HepG2 (cell line): ENCODE measurements around the gene ACBD6. TPM values are rescaled to one million over a fixed set of nuclear protein-coding genes. Genes with fewer than 3 reads are reported as not detected.

Experiments used
- ATAC-seq: fragments of 200-7000 bp; cut with Tn5 transposase; 3 replicates; pipeline ENCODE4 v1.9.1; 2020; ENCODE audit warnings: mild to moderate bottlenecking, moderate library complexity
- BruUV-seq: library from RNA; stranded (reverse); fragments of 400-500 nt; replicated peaks from 2 replicates; lab custom pipeline; 2021; lab: Mats Ljungman, UMichigan
- CTCF ChIA-PET: fragments of 300-600 bp; formaldehyde crosslinking; extraction: SDS; loops from one replicate; lab custom pipeline; 2021; ENCODE audit warnings: low total read pairs, inconsistent platforms, low intra/inter-chr PET ratio; lab: Yijun Ruan, JAX
- POLR2A ChIA-PET: fragments of 350-600 bp; sonication (Branson Sonifier 250); formaldehyde crosslinking; loops from one replicate; lab custom pipeline; 2020; ENCODE audit warnings: antibody characterized with exemption, inconsistent platforms; lab: Yijun Ruan, JAX
- DNase-seq: peaks from one replicate; pipeline ENCODE4 v3.0.0-alpha.2; 2015; ENCODE audit warnings: low spot score
- FAIRE-seq: peaks from 3 replicates; lab custom pipeline; 2011; peaks lifted over from hg19 to GRCh38; lab: Jason Lieb, UNC
- H2AFZ ChIP-seq: one replicate; pipeline ENCODE4 v1.6.1; 2011; ENCODE audit warnings: low read length, inconsistent platforms
- H3K27ac ChIP-seq: fragments of 300-600 bp; 3 replicates; pipeline ENCODE4 v1.8.0; 2011; ENCODE audit warnings: mixed run types, mild to moderate bottlenecking, mixed read lengths, low read length, inconsistent platforms; ENCODE audit not compliant: insufficient read depth; ENCODE audit errors: extremely low read length
- H3K27me3 ChIP-seq, 2 experiments: fragments of 200-600 bp in 1 of 2; 2 replicates in 1 of 2; 3 replicates in 1 of 2; pipeline versions ENCODE4 v1.6.0 to v1.8.0; 2011; ENCODE audit warnings: low read length in 2 of 2, mild to moderate bottlenecking in 2 of 2, moderate library complexity in 2 of 2, inconsistent platforms in 1 of 2; ENCODE audit not compliant: insufficient read depth in 2 of 2, control insufficient read depth in 1 of 2
- H3K36me3 ChIP-seq, 2 experiments: fragments of 200-600 bp in 1 of 2; replicated peaks in 1 of 2; 2 replicates in 1 of 2; 3 replicates in 1 of 2; pipeline versions ENCODE4 v1.5.1 to v1.8.0; 2011; ENCODE audit warnings: low read length in 2 of 2, inconsistent platforms in 1 of 2; ENCODE audit not compliant: insufficient read depth in 2 of 2, control insufficient read depth in 1 of 2
- H3K4me1 ChIP-seq: 2 replicates; pipeline ENCODE4 v1.5.1; 2012; ENCODE audit warnings: low read length, inconsistent platforms; ENCODE audit not compliant: insufficient read depth
- H3K4me2 ChIP-seq: 2 replicates; pipeline ENCODE4 v1.6.0; 2011; ENCODE audit warnings: low read depth, low read length, inconsistent platforms
- H3K4me3 ChIP-seq, 3 experiments: fragments of 200-600 bp in 1 of 3; sonication (generic), shearing (Covaris generic) in 1 of 3; replicated peaks in 1 of 3; 2 replicates each; pipeline ENCODE4 v1.5.1; 2011 to 2016; ENCODE audit warnings: low read length in 3 of 3, inconsistent platforms in 2 of 3, low read depth in 2 of 3, mild to moderate bottlenecking in 2 of 3, control low read depth in 1 of 3, mixed read lengths in 1 of 3; ENCODE audit not compliant: insufficient read depth in 1 of 3
- H3K79me2 ChIP-seq: one replicate; pipeline ENCODE4 v1.6.1; 2011; ENCODE audit warnings: low read length, inconsistent platforms; ENCODE audit not compliant: insufficient read depth
- H3K9ac ChIP-seq: 2 replicates; pipeline ENCODE4 v1.6.0; 2011; ENCODE audit warnings: mild to moderate bottlenecking, low read depth, low read length, inconsistent platforms; ENCODE audit not compliant: insufficient read depth
- H3K9me3 ChIP-seq: 2 replicates; pipeline ENCODE4 v1.5.1; 2012; ENCODE audit warnings: mild to moderate bottlenecking, low read length
- H4K20me1 ChIP-seq: 2 replicates; pipeline ENCODE4 v1.6.0; 2011; ENCODE audit warnings: inconsistent platforms, mild to moderate bottlenecking, low read length, moderate library complexity; ENCODE audit not compliant: insufficient read depth
- BCL6 ChIP-seq: IDR thresholded peaks from 2 replicates; pipeline ENCODE4 v1.6.1; 2016; ENCODE audit warnings: missing genetic modification reagents, missing compliant biosample characterization
- DMAP1 ChIP-seq: IDR thresholded peaks from 2 replicates; pipeline ENCODE4 v1.6.1; 2016
- ERF ChIP-seq: IDR thresholded peaks from 2 replicates; pipeline ENCODE4 v1.6.1; 2018; ENCODE audit warnings: missing biosample characterization, missing genetic modification reagents
- FOXA1 ChIP-seq, 2 experiments: fragments of 450-650 bp in 1 of 2; sonication (generic) in 1 of 2; formaldehyde crosslinking in 1 of 2; IDR thresholded peaks; 2 replicates each; pipeline versions ENCODE4 v1.4.0 to v1.6.1; 2016 to 2020; ENCODE audit warnings: missing genetic modification reagents in 1 of 2
- FOXP4 ChIP-seq: sonication (generic); formaldehyde crosslinking; IDR thresholded peaks from 2 replicates; pipeline ENCODE4 v1.4.0; 2020; ENCODE audit warnings: missing genetic modification reagents
- HOXA3 ChIP-seq: sonication (generic); formaldehyde crosslinking; IDR thresholded peaks from 2 replicates; pipeline ENCODE4 v1.5.0; 2020; ENCODE audit warnings: missing genetic modification reagents
- HOXA5 ChIP-seq: sonication (generic); formaldehyde crosslinking; IDR thresholded peaks from 2 replicates; pipeline ENCODE4 v1.4.0; 2020; ENCODE audit warnings: missing genetic modification reagents
- POGZ ChIP-seq: sonication (generic); formaldehyde crosslinking; IDR thresholded peaks from 2 replicates; pipeline ENCODE4 v1.4.0; 2020; ENCODE audit warnings: mild to moderate bottlenecking, missing genetic modification reagents
- REPIN1 ChIP-seq: sonication (generic); formaldehyde crosslinking; IDR thresholded peaks from 2 replicates; pipeline ENCODE4 v1.8.0; 2022; ENCODE audit warnings: missing genetic modification reagents, low read depth, mild to moderate bottlenecking, borderline replicate concordance
- TAF15 ChIP-seq: fragments of 200-400 bp; formaldehyde crosslinking; IDR thresholded peaks from one replicate; pipeline ENCODE4 v1.6.1; 2018; ENCODE audit warnings: mild to moderate bottlenecking, low read depth, low read length; ENCODE audit not compliant: poor library complexity, severe bottlenecking
- TP53 ChIP-seq: sonication (generic); formaldehyde crosslinking; conservative IDR thresholded peaks from 2 replicates; pipeline ENCODE4 v1.4.0; 2020; ENCODE audit warnings: missing genetic modification reagents
- ZBTB10 ChIP-seq: sonication (generic); formaldehyde crosslinking; IDR thresholded peaks from 2 replicates; pipeline ENCODE4 v1.4.0; 2020; ENCODE audit warnings: missing genetic modification reagents, borderline replicate concordance
- ZGPAT ChIP-seq: IDR thresholded peaks from 2 replicates; pipeline ENCODE4 v1.6.1; 2016; ENCODE audit warnings: mild to moderate bottlenecking
- ZNF264 ChIP-seq: sonication (generic); formaldehyde crosslinking; IDR thresholded peaks from 2 replicates; pipeline ENCODE4 v1.4.0; 2020; ENCODE audit warnings: missing genetic modification reagents
- ZNF614 ChIP-seq: IDR thresholded peaks from 2 replicates; pipeline ENCODE4 v1.6.1; 2018; ENCODE audit warnings: missing biosample characterization, missing genetic modification reagents, inconsistent platforms, borderline replicate concordance
- ZNF678 ChIP-seq: sonication (generic); formaldehyde crosslinking; IDR thresholded peaks from 2 replicates; pipeline ENCODE4 v1.4.0; 2020; ENCODE audit warnings: mild to moderate bottlenecking, missing genetic modification reagents
- WGBS: methylation state at CpG from one replicate; pipeline ENCODE4 v1.1.6; 2017; ENCODE audit warnings: low lambda C conversion rate; 5-methylcytosine and 5-hydroxymethylcytosine counted together
- in situ Hi-C: cut with HindIII; loops from 2 replicates; pipeline ENCODE4 v1.10.0; 2017; ENCODE audit warnings: low pct_unique_long_range_greater_than_20kb; ENCODE audit not compliant: extremely low pct_ligation_motif_present
- intact Hi-C: fragments of 100-400 bp; cut with micrococcal nuclease; formaldehyde crosslinking; loops from one replicate; pipeline ENCODE4 v1.10.0; 2022; ENCODE audit not compliant: unreplicated experiment
- polyA plus RNA-seq, 8 experiments: library from polyadenylated mRNA; depleted of rRNA in 3 of 8; stranded (reverse) in 7 of 8; unstranded in 1 of 8; fragments of >200 nt; fragmentation: Illumina TruSeq in 4 of 8; extraction: Trizol in 4 of 8; gene quantifications; 2 replicates each; pipeline versions ENCODE4 v1.2.1 to v1.2.3, GENCODE V29; 2011 to 2016; ENCODE audit warnings: low read depth in 4 of 8, missing spikeins in 1 of 8, mixed read lengths in 1 of 8; ENCODE audit not compliant: insufficient read depth in 1 of 8
- total RNA-seq, 5 experiments: library from RNA; depleted of rRNA; stranded (reverse); fragments of >200 nt; fragmentation: Illumina TruSeq; extraction: Trizol; gene quantifications; 2 replicates each; pipeline ENCODE4 v1.2.3, GENCODE V29; 2016; ENCODE audit warnings: low read depth in 1 of 5

Gene ACBD6
- total and polyA plus RNA-seq, 2 of the 13 experiments (the other 11 are each of a cell fraction or from before 2014, with no cell fraction given) = 33.5 to 47.2 TPM

- POLR2A ChIA-PET = interaction anchor here (0.5 to 1.5 kb wide), 5 partner anchors 12 to 575 kb away, joined by 3 to 14 read pairs (median 3); partner anchors contain the start of gene ACBD6
- peak overlapping the region; percentile 51 for H3K4me2 ChIP-seq
- 7% methylated on average over 8 of the region's 8 CpGs for WGBS
- FAIRE-seq (peak; percentile 97), ATAC-seq (peak; percentile 99), DNase-seq (peak; percentile 76)
- BruUV-seq = no TSS peak
- CTCF ChIA-PET = interaction anchor here (1.2 to 2.3 kb wide), 5 partner anchors 17 to 347 kb away, joined by 3 to 26 read pairs (median 6); partner anchors contain the start of gene XPR1
- H3K27ac ChIP-seq = peak overlapping the region; percentile 19
- H3K4me1 ChIP-seq = peaks cover 22% of the 10 kb centered on the region
- H3K4me3 ChIP-seq = no peak overlapping the region
- H3K27me3 ChIP-seq = no peaks in the 10 kb centered on the region
- intact Hi-C loops = loop anchor here (1.0 to 5.0 kb wide), 4 partner anchors 17 to 650 kb away; no protein-coding TSS in a partner anchor
- in situ Hi-C loops = loop anchor here (5.0 to 25.0 kb wide), 2 partner anchors 346 to 621 kb away; no protein-coding TSS in a partner anchor
- H3K9ac ChIP-seq = no peak overlapping the region; the same call in 1 of the 2 replicates
- H3K9me3 ChIP-seq = no peaks in the 10 kb centered on the region
- H3K36me3 ChIP-seq = no peaks in the 10 kb centered on the region
- H3K79me2 ChIP-seq = no peaks in the 10 kb centered on the region
- peak overlapping the region; percentile 57 for H2AFZ ChIP-seq
- H4K20me1 ChIP-seq = no peaks in the 10 kb centered on the region
- TF ChIP-seq DMAP1 (CRISPR knock-in tag) (0 out of 2 replicates have a peak, but pooled peaks have one; percentile 29), ZNF614 (CRISPR knock-in tag) (0 out of 2 replicates have a peak, but pooled peaks have one; percentile 18), ZBTB10 (CRISPR knock-in tag) (no peak), ZGPAT (CRISPR knock-in tag) (peak; percentile 33; the same call in 1 of the 2 replicates), FOXA1 (IDR thresholded peaks at IDR 0.05) (no peak), FOXA1 (CRISPR knock-in tag; IDR thresholded peaks at IDR 0.05) (peak; percentile 5; the same call in 1 of the 2 replicates), ZNF264 (CRISPR knock-in tag) (peak; percentile 42; the same call in 1 of the 2 replicates), ERF (CRISPR knock-in tag) (peak; percentile 48; the same call in 1 of the 2 replicates), TP53 (CRISPR knock-in tag) (0 out of 2 replicates have a peak, but pooled peaks have one; percentile 80), ZNF678 (CRISPR knock-in tag) (no peak), TAF15 (no peak), REPIN1 (CRISPR knock-in tag) (0 out of 2 replicates have a peak, but pooled peaks have one; percentile 18), POGZ (CRISPR knock-in tag) (0 out of 2 replicates have a peak, but pooled peaks have one; percentile 39), HOXA5 (CRISPR knock-in tag) (peak; percentile 68; the same call in 1 of the 2 replicates), BCL6 (CRISPR knock-in tag) (0 out of 2 replicates have a peak, but pooled peaks have one; percentile 19), HOXA3 (CRISPR knock-in tag) (no peak; the same call in 1 of the 2 replicates), FOXP4 (CRISPR knock-in tag) (0 out of 2 replicates have a peak, but pooled peaks have one; percentile 18)
These were observed 13.5 kb upstream of the ACBD6 start for GRCh38 chr1:180515857-180516388.
